HepG2 (cell line): ENCODE measurements around the gene BMF. TPM values are rescaled to one million over a fixed set of nuclear protein-coding genes. Genes with fewer than 3 reads are reported as not detected.

Experiments
- ARID3A ChIP-seq: IDR thresholded peaks from 2 replicates; pipeline ENCODE4 v1.6.1; 2012; ENCODE audit warnings: low read depth, low read length, improper control_type of control experiment
- HDAC2 ChIP-seq: sonication (generic); formaldehyde crosslinking; IDR thresholded peaks from 2 replicates; pipeline ENCODE4 v1.4.0; 2020; ENCODE audit warnings: missing genetic modification reagents
- HNF1B ChIP-seq: sonication (generic); formaldehyde crosslinking; IDR thresholded peaks from 2 replicates; pipeline ENCODE4 v1.5.1; 2020; ENCODE audit warnings: mild to moderate bottlenecking, moderate library complexity, missing genetic modification reagents
- HOXA3 ChIP-seq: sonication (generic); formaldehyde crosslinking; IDR thresholded peaks from 2 replicates; pipeline ENCODE4 v1.5.0; 2020; ENCODE audit warnings: missing genetic modification reagents
- KDM6A ChIP-seq: IDR thresholded peaks from 2 replicates; pipeline ENCODE4 v1.6.1; 2016; ENCODE audit warnings: low read depth
- PHF21A ChIP-seq: sonication (generic); formaldehyde crosslinking; IDR thresholded peaks from 2 replicates; pipeline ENCODE4 v1.5.0; 2020; ENCODE audit warnings: mild to moderate bottlenecking, missing genetic modification reagents
- POLR2A ChIP-seq, 2 experiments: IDR thresholded peaks; 2 replicates each; pipeline ENCODE4 v1.6.1; 2011; ENCODE audit warnings: low read depth in 2 of 2, low read length in 2 of 2, mild to moderate bottlenecking in 1 of 2, moderate library complexity in 1 of 2; ENCODE audit not compliant: insufficient read depth in 1 of 2
- SAP130 ChIP-seq: IDR thresholded peaks from 2 replicates; pipeline ENCODE4 v1.6.1; 2016; ENCODE audit warnings: low read depth
- SMARCC2 ChIP-seq: fragments of 450-650 bp; IDR thresholded peaks from 2 replicates; pipeline ENCODE4 v1.6.1; 2017; ENCODE audit warnings: antibody characterized with exemption, mild to moderate bottlenecking
- SP4 ChIP-seq: sonication (generic); formaldehyde crosslinking; IDR thresholded peaks from 2 replicates; pipeline ENCODE4 v1.8.1; 2023; ENCODE audit warnings: mild to moderate bottlenecking, missing genetic modification reagents
- TCF7 ChIP-seq: sonication (generic); IDR thresholded peaks from 2 replicates; pipeline ENCODE4 v1.6.1; 2016; ENCODE audit warnings: antibody characterized with exemption, low read depth
- ZNF430 ChIP-seq: sonication (generic); formaldehyde crosslinking; IDR thresholded peaks from 2 replicates; pipeline ENCODE4 v1.9.0; 2021; ENCODE audit warnings: mild to moderate bottlenecking, missing genetic modification reagents
- ZNF549 ChIP-seq: sonication (generic); formaldehyde crosslinking; IDR thresholded peaks from 2 replicates; pipeline ENCODE4 v1.5.0; 2020; ENCODE audit warnings: missing genetic modification reagents
- ZNF615 ChIP-seq: sonication (generic); formaldehyde crosslinking; IDR thresholded peaks from 2 replicates; pipeline ENCODE4 v1.5.0; 2020; ENCODE audit warnings: mild to moderate bottlenecking, missing genetic modification reagents, borderline replicate concordance
- ZNF7 ChIP-seq: IDR thresholded peaks from 2 replicates; pipeline ENCODE4 v1.6.1; 2016; ENCODE audit warnings: missing biosample characterization, missing genetic modification reagents
- polyA plus RNA-seq, 8 experiments: library from polyadenylated mRNA; depleted of rRNA in 3 of 8; stranded (reverse) in 7 of 8; unstranded in 1 of 8; fragments of >200 nt; fragmentation: Illumina TruSeq in 4 of 8; extraction: Trizol in 4 of 8; gene quantifications; 2 replicates each; pipeline versions ENCODE4 v1.2.1 to v1.2.3, GENCODE V29; 2011 to 2016; ENCODE audit warnings: low read depth in 4 of 8, missing spikeins in 1 of 8, mixed read lengths in 1 of 8; ENCODE audit not compliant: insufficient read depth in 1 of 8
- total RNA-seq, 5 experiments: library from RNA; depleted of rRNA; stranded (reverse); fragments of >200 nt; fragmentation: Illumina TruSeq; extraction: Trizol; gene quantifications; 2 replicates each; pipeline ENCODE4 v1.2.3, GENCODE V29; 2016; ENCODE audit warnings: low read depth in 1 of 5
- TF ChIP-seq, protein P1 (sequence below): IDR thresholded peaks from 2 replicates; pipeline ENCODE4 v1.6.1; 2016; ENCODE audit warnings: missing compliant biosample characterization, missing genetic modification reagents, borderline replicate concordance
- TF ChIP-seq, protein P2 (sequence below): sonication (generic); formaldehyde crosslinking; IDR thresholded peaks from 2 replicates; pipeline ENCODE4 v1.4.0; 2020; ENCODE audit warnings: missing genetic modification reagents, borderline replicate concordance
- TF ChIP-seq, protein P3 (sequence below): fragments of 450-650 bp; IDR thresholded peaks from 2 replicates; pipeline ENCODE4 v1.6.1; 2017
- TF ChIP-seq, protein P4 (sequence below): sonication (generic); formaldehyde crosslinking; IDR thresholded peaks from 2 replicates; pipeline ENCODE4 v1.4.0; 2020; ENCODE audit warnings: missing genetic modification reagents

Gene BMF
- total and polyA plus RNA-seq, 2 of the 13 experiments (the other 11 are each of a cell fraction or from before 2014, with no cell fraction given) = 8.7 to 15.9 TPM

DNA sequence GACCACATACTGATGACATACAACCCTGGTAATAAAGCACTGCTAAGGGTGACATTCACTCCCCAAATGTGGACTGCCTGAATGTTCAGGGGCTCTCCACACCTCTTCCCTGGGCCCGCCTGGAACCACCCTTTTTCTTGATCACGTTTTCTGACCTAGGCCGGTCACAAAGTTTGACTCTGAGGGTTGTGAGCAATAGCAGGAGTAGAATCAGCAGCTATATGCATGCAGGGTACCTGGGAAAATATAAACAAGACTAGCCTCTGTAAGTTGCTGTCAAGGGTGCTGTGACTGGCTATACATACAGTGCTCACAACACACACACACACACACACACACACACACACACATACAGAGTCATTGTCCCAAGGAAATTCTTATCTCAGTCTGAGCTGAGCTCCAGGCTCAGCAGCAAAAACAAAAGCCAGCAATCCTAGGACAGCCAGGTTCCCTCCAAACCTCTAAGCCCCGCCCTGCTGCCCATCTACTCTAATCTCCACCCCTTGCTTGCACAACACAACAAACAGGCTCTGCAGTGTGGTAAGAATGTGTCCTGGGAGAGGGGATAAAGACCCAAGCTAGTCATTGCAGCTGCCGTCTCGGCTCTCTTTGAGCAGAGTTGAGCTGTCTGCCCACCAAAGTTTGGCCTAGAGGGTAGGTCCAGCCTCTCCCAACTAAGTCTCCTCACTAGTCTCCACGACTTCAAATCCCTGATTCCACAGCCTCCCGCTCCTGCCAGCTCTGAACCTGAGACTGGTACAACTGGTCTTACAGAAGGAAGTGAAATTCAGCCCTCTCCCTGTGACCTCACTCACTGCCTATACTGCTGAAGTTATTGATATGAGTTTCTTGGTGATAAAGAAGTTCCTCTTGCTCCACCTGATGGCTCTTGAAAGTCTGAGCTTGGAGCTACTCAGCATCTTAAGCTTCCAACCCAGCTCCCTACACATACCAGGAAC is 2.2 kb downstream of the BMF start (continued):
- TF ChIP-seq, protein P1, sequence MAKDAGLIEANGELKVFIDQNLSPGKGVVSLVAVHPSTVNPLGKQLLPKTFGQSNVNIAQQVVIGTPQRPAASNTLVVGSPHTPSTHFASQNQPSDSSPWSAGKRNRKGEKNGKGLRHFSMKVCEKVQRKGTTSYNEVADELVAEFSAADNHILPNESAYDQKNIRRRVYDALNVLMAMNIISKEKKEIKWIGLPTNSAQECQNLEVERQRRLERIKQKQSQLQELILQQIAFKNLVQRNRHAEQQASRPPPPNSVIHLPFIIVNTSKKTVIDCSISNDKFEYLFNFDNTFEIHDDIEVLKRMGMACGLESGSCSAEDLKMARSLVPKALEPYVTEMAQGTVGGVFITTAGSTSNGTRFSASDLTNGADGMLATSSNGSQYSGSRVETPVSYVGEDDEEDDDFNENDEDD (CRISPR knock-in tag) = peak; percentile 75; the same call in 1 of the 2 replicates
- TF ChIP-seq ZNF615 (CRISPR knock-in tag) (no peak), SMARCC2 (no peak), ZNF430 (0 out of 2 replicates have a peak, but pooled peaks have one; percentile 37), KDM6A (0 out of 2 replicates have a peak, but pooled peaks have one; percentile 40), POLR2A (IDR thresholded peaks at IDR 0.05; ENCODE audit: insufficient read depth in 1 of 2, low read depth in 2 of 2, low read length in 2 of 2) (peak; percentile 68 to 82), SP4 (CRISPR knock-in tag) (no peak), ZNF549 (no peak), HNF1B (CRISPR knock-in tag) (no peak), HOXA3 (CRISPR knock-in tag) (peak; percentile 16; the same call in 1 of the 2 replicates), SAP130 (CRISPR knock-in tag) (peak; percentile 83), TCF7 (0 out of 2 replicates have a peak, but pooled peaks have one; percentile 17), PHF21A (CRISPR knock-in tag) (peak; percentile 54; the same call in 1 of the 2 replicates), ZNF7 (peak; percentile 94), ARID3A (peak; percentile 9; the same call in 1 of the 2 replicates), HDAC2 (CRISPR knock-in tag) (peak; percentile 69; the same call in 1 of the 2 replicates)
- TF ChIP-seq, protein P2, sequence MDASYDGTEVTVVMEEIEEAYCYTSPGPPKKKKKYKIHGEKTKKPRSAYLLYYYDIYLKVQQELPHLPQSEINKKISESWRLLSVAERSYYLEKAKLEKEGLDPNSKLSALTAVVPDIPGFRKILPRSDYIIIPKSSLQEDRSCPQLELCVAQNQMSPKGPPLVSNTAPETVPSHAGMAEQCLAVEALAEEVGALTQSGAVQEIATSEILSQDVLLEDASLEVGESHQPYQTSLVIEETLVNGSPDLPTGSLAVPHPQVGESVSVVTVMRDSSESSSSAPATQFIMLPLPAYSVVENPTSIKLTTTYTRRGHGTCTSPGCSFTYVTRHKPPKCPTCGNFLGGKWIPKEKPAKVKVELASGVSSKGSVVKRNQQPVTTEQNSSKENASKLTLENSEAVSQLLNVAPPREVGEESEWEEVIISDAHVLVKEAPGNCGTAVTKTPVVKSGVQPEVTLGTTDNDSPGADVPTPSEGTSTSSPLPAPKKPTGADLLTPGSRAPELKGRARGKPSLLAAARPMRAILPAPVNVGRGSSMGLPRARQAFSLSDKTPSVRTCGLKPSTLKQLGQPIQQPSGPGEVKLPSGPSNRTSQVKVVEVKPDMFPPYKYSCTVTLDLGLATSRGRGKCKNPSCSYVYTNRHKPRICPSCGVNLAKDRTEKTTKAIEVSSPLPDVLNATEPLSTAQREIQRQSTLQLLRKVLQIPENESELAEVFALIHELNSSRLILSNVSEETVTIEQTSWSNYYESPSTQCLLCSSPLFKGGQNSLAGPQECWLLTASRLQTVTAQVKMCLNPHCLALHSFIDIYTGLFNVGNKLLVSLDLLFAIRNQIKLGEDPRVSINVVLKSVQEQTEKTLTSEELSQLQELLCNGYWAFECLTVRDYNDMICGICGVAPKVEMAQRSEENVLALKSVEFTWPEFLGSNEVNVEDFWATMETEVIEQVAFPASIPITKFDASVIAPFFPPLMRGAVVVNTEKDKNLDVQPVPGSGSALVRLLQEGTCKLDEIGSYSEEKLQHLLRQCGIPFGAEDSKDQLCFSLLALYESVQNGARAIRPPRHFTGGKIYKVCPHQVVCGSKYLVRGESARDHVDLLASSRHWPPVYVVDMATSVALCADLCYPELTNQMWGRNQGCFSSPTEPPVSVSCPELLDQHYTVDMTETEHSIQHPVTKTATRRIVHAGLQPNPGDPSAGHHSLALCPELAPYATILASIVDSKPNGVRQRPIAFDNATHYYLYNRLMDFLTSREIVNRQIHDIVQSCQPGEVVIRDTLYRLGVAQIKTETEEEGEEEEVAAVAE (CRISPR knock-in tag) = 0 out of 2 replicates have a peak, but pooled peaks have one; percentile 27
- TF ChIP-seq, protein P3, sequence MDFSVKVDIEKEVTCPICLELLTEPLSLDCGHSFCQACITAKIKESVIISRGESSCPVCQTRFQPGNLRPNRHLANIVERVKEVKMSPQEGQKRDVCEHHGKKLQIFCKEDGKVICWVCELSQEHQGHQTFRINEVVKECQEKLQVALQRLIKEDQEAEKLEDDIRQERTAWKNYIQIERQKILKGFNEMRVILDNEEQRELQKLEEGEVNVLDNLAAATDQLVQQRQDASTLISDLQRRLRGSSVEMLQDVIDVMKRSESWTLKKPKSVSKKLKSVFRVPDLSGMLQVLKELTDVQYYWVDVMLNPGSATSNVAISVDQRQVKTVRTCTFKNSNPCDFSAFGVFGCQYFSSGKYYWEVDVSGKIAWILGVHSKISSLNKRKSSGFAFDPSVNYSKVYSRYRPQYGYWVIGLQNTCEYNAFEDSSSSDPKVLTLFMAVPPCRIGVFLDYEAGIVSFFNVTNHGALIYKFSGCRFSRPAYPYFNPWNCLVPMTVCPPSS = no peak
- TF ChIP-seq, protein P4, sequence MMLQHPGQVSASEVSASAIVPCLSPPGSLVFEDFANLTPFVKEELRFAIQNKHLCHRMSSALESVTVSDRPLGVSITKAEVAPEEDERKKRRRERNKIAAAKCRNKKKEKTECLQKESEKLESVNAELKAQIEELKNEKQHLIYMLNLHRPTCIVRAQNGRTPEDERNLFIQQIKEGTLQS = no peak
